Lung (tissue), 12 donors: ENCODE measurements around the gene MYO16. TPM values are rescaled to one million over a fixed set of nuclear protein-coding genes. Genes with fewer than 3 reads are reported as not detected.

Source experiments
- ATAC-seq: fragments of 200-7000 bp; cut with Tn5 transposase; one replicate; pipeline ENCODE4 v1.9.1; 2020; ENCODE audit warnings: moderate number of reproducible peaks; ENCODE audit not compliant: insufficient read depth, low FRiP score
- DNase-seq, 3 donors: peaks; one replicate each; pipeline ENCODE4 v3.0.0-alpha.2; 2013 to 2017
- H3K27ac ChIP-seq, 2 donors: one replicate each; pipeline ENCODE4 v1.5.1; 2013; ENCODE audit warnings: mild to moderate bottlenecking in 2 of 2, moderate library complexity in 2 of 2, control low read depth in 1 of 2, inconsistent platforms in 1 of 2, low read depth in 1 of 2, low read length in 1 of 2
- H3K27me3 ChIP-seq, 3 donors: one replicate each; pipeline ENCODE4 v1.5.1; 2013; ENCODE audit warnings: low read length in 2 of 3; ENCODE audit not compliant: control insufficient read depth in 3 of 3, insufficient read depth in 3 of 3
- H3K36me3 ChIP-seq, 4 donors: one replicate each; pipeline ENCODE4 v1.5.1; 2013; ENCODE audit warnings: low read length in 4 of 4, mild to moderate bottlenecking in 1 of 4, moderate library complexity in 1 of 4; ENCODE audit not compliant: control insufficient read depth in 4 of 4, insufficient read depth in 4 of 4
- H3K4me1 ChIP-seq, 5 donors: one replicate each; pipeline ENCODE4 v1.5.1; 2013; ENCODE audit warnings: low read length in 5 of 5, mild to moderate bottlenecking in 2 of 5, moderate library complexity in 1 of 5; ENCODE audit not compliant: control insufficient read depth in 5 of 5, insufficient read depth in 5 of 5
- H3K4me3 ChIP-seq: one replicate; pipeline ENCODE4 v1.5.1; 2013; ENCODE audit warnings: mild to moderate bottlenecking, control low read depth, moderate library complexity
- H3K9ac ChIP-seq, 2 donors: one replicate each; pipeline ENCODE4 v1.5.1; 2013; ENCODE audit warnings: low read length in 2 of 2, control low read depth in 1 of 2; ENCODE audit not compliant: insufficient read depth in 1 of 2
- H3K9me3 ChIP-seq, 4 donors: one replicate each; pipeline ENCODE4 v1.5.1; 2013; ENCODE audit warnings: low read length in 3 of 4, mild to moderate bottlenecking in 1 of 4, moderate library complexity in 1 of 4; ENCODE audit not compliant: control insufficient read depth in 4 of 4, insufficient read depth in 3 of 4
- WGBS, 2 donors: extraction: QIAGEN DNeasy Blood & Tissue Kit; methylation state at CpG; one replicate each; pipeline ENCODE4 v1.1.7; 2013; 5-methylcytosine and 5-hydroxymethylcytosine counted together
- polyA plus RNA-seq, 2 donors: library from polyadenylated mRNA; stranded (reverse); fragments of 200-250 nt; gene quantifications; one replicate each; pipeline ENCODE4 v1.2.1, GENCODE V29; 2013
- total RNA-seq, 2 donors: library from RNA; depleted of rRNA in 1 of 2; stranded (reverse); fragments of >200 nt in 1 of 2; gene quantifications; one replicate each; pipeline ENCODE4 v1.2.1, GENCODE V29; 2014 to 2021
- TF ChIP-seq, protein P1 (sequence below): IDR thresholded peaks from 2 replicates; pipeline ENCODE4 v1.5.1; 2012; ENCODE audit warnings: mild to moderate bottlenecking; ENCODE audit errors: control extremely low read depth, extremely low read depth
- donor health status: control.
- donor health status: control.
- donor health status: Bipolar disorder and iron deficiency.
- donor health status: healthy.
- donor health status: DM: yes; HTN: yes; CAD: no.

The MYO16 gene
- total and polyA plus RNA-seq, 4 donors: 0.12 to 13.8 (median 0.88) TPM

- WGBS, 2 donors: 50 to 78% methylated on average over 3 of the region's 3 CpGs
- no peak overlapping the region for H3K4me3 ChIP-seq
- no peak overlapping the region for H3K27ac ChIP-seq
- ATAC-seq (no peak), DNase-seq (no peak)
- no peaks in the 10 kb centered on the region for H3K27me3 ChIP-seq
- no peak overlapping the region for H3K9ac ChIP-seq
- H3K9me3 ChIP-seq: no peaks in the 10 kb centered on the region
- TF ChIP-seq, protein P1, sequence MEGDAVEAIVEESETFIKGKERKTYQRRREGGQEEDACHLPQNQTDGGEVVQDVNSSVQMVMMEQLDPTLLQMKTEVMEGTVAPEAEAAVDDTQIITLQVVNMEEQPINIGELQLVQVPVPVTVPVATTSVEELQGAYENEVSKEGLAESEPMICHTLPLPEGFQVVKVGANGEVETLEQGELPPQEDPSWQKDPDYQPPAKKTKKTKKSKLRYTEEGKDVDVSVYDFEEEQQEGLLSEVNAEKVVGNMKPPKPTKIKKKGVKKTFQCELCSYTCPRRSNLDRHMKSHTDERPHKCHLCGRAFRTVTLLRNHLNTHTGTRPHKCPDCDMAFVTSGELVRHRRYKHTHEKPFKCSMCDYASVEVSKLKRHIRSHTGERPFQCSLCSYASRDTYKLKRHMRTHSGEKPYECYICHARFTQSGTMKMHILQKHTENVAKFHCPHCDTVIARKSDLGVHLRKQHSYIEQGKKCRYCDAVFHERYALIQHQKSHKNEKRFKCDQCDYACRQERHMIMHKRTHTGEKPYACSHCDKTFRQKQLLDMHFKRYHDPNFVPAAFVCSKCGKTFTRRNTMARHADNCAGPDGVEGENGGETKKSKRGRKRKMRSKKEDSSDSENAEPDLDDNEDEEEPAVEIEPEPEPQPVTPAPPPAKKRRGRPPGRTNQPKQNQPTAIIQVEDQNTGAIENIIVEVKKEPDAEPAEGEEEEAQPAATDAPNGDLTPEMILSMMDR: no peak
- no peaks in the 10 kb centered on the region for H3K36me3 ChIP-seq
- no peaks in the 10 kb centered on the region for H3K4me1 ChIP-seq
Observed at GRCh38 chr13:108760541-108760940, 131.1 kb downstream of the MYO16 start.

- WGBS, 2 donors: 80 to 96% methylated on average over 5 of the region's 5 CpGs
- no peak overlapping the region for H3K9ac ChIP-seq
- no peaks in the 10 kb centered on the region for H3K27me3 ChIP-seq
- no peak for ATAC-seq
- no peak overlapping the region for H3K27ac ChIP-seq
- H3K9me3 ChIP-seq: no peaks in the 10 kb centered on the region
- DNase-seq: no peak
- TF ChIP-seq, protein P1: no peak
- H3K4me3 ChIP-seq: no peak overlapping the region
- H3K36me3 ChIP-seq: no peaks in the 10 kb centered on the region
- no peaks in the 10 kb centered on the region for H3K4me1 ChIP-seq
Observed at GRCh38 chr13:108768035-108768434, 138.6 kb downstream of the MYO16 start.

DNA sequence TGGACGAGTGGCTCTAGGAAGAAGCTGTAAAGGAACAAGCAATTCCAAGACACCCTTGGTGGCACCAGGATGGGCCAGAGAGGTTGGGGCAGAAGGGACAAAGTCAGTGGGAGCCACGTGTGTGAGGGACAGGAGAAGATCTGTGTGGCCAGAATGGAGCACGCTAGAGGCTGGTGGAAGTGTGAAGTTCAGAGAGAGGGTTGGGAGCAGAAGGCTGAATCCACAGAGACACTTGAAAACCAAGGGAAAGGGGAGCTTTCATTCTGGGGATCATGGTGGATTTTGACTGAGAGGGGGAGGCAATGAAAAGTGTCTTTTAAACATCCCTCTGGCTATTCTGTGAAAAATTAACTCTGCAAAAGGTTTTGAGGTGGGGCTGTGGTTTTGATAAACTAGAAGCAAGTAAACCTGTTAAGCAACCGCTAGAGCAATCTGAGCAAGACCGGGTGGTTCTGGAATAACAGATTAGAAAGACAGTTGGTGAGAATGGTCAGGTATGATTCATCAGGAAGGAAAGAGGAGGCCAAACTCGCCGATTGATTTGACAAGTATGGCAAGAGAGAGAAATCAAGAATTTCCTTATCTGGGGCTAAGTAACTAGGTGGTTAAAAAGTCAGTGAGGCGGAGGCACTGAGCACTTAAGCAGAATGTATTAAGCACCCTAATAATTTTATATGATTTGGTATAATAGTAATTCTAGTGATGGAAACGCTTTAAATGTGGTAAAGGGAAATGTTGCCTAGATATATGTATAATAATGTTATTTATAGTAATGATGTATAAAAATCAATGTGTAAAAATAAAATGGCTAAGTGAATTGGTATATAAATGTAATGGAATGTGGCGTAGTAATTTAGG lies 140.0 kb downstream of the MYO16 start:
- ATAC-seq (no peak), DNase-seq (no peak)
- Histone ChIP-seq H3K9me3 (no peaks in the 10 kb centered on the region), H3K27me3 (no peaks in the 10 kb centered on the region), H3K27ac (no peak overlapping the region), H3K4me3 (no peak overlapping the region), H3K36me3 (no peaks in the 10 kb centered on the region), H3K4me1 (no peaks in the 10 kb centered on the region), H3K9ac (no peak overlapping the region)
- TF ChIP-seq, protein P1: no peak
- 65 to 80% methylated on average over 10 of the region's 10 CpGs for WGBS, 2 donors
